H9 (cell line): ENCODE measurements around the gene WDR64. TPM values are rescaled to one million over a fixed set of nuclear protein-coding genes. Genes with fewer than 3 reads are reported as not detected.

Experiments
- DNase-seq: peaks from one replicate; pipeline ENCODE4 v3.0.0-alpha.2; 2017
- H2AFZ ChIP-seq: one replicate; pipeline ENCODE4 v1.6.1; 2013; ENCODE audit warnings: mild to moderate bottlenecking, low read length, control low read depth, moderate library complexity
- H2AK5ac ChIP-seq: 2 replicates; pipeline ENCODE4 v1.6.1; 2013; ENCODE audit warnings: low read length, control low read depth, mixed read lengths; ENCODE audit not compliant: insufficient read length
- H2BK120ac ChIP-seq: one replicate; pipeline ENCODE4 v1.6.1; 2013; ENCODE audit warnings: low read depth, mild to moderate bottlenecking, low read length, control low read depth, inconsistent platforms; ENCODE audit not compliant: poor library complexity, severe bottlenecking
- H2BK12ac ChIP-seq: 2 replicates; pipeline ENCODE4 v1.6.1; 2013; ENCODE audit warnings: low read length, control low read depth, mixed read lengths, low read depth; ENCODE audit not compliant: insufficient read length
- H2BK15ac ChIP-seq: 2 replicates; pipeline ENCODE4 v1.6.1; 2013; ENCODE audit warnings: low read depth, low read length, control low read depth
- H2BK20ac ChIP-seq: one replicate; pipeline ENCODE4 v1.6.1; 2013; ENCODE audit warnings: low read depth, mild to moderate bottlenecking, low read length, control low read depth, inconsistent platforms; ENCODE audit not compliant: poor library complexity, severe bottlenecking
- H2BK5ac ChIP-seq: 2 replicates; pipeline ENCODE4 v1.6.1; 2013; ENCODE audit warnings: low read length, control low read depth, mixed read lengths; ENCODE audit not compliant: insufficient read length
- H3K14ac ChIP-seq: 2 replicates; pipeline ENCODE4 v1.6.1; 2013; ENCODE audit warnings: low read length, control low read depth; ENCODE audit not compliant: insufficient read depth
- H3K18ac ChIP-seq: 2 replicates; pipeline ENCODE4 v1.6.1; 2013; ENCODE audit warnings: low read depth, mild to moderate bottlenecking, mixed read lengths, low read length, control low read depth; ENCODE audit not compliant: insufficient read length
- H3K23ac ChIP-seq: 2 replicates; pipeline ENCODE4 v1.6.1; 2013; ENCODE audit warnings: low read length, control low read depth, mixed read lengths, low read depth; ENCODE audit not compliant: insufficient read length
- H3K23me2 ChIP-seq: 2 replicates; pipeline ENCODE4 v1.6.1; 2013; ENCODE audit warnings: low read depth, mild to moderate bottlenecking, mixed read lengths, low read length, control low read depth; ENCODE audit not compliant: insufficient read length, poor library complexity, severe bottlenecking
- H3K27ac ChIP-seq: 2 replicates; pipeline ENCODE4 v1.5.1; 2013; ENCODE audit warnings: low read length, control low read depth, mixed read lengths, low read depth; ENCODE audit not compliant: insufficient read length
- H3K27me3 ChIP-seq: 2 replicates; pipeline ENCODE4 v1.6.1; 2013; ENCODE audit warnings: low read length, control low read depth, inconsistent platforms; ENCODE audit not compliant: insufficient read depth
- H3K4ac ChIP-seq: 2 replicates; pipeline ENCODE4 v1.6.1; 2013; ENCODE audit warnings: low read depth, mild to moderate bottlenecking, control low read depth, inconsistent platforms, low read length, moderate library complexity
- H3K4me1 ChIP-seq: 2 replicates; pipeline ENCODE4 v1.6.1; 2013; ENCODE audit warnings: low read length, control low read depth, inconsistent platforms; ENCODE audit not compliant: insufficient read depth
- H3K4me2 ChIP-seq: 2 replicates; pipeline ENCODE4 v1.6.1; 2013; ENCODE audit warnings: low read length, control low read depth, mixed read lengths; ENCODE audit not compliant: insufficient read length, insufficient read depth
- H3K56ac ChIP-seq: 2 replicates; pipeline ENCODE4 v1.6.1; 2013; ENCODE audit warnings: low read depth, mild to moderate bottlenecking, mixed read lengths, low read length, control low read depth; ENCODE audit not compliant: insufficient read length
- H3K79me1 ChIP-seq: 2 replicates; pipeline ENCODE4 v1.6.1; 2013; ENCODE audit warnings: low read depth, mild to moderate bottlenecking, moderate library complexity, low read length, control low read depth, inconsistent platforms; ENCODE audit not compliant: insufficient read depth, poor library complexity, severe bottlenecking
- H3K79me2 ChIP-seq: 2 replicates; pipeline ENCODE4 v1.6.1; 2013; ENCODE audit warnings: low read length, control low read depth, inconsistent platforms; ENCODE audit not compliant: insufficient read depth
- H3K9ac ChIP-seq: 2 replicates; pipeline ENCODE4 v1.6.1; 2013; ENCODE audit warnings: low read length, control low read depth, mixed read lengths; ENCODE audit not compliant: insufficient read length; ENCODE audit errors: extremely low read depth
- H3K9me3 ChIP-seq: one replicate; pipeline ENCODE4 v1.6.1; 2013; ENCODE audit warnings: low read depth, low read length, inconsistent platforms; ENCODE audit not compliant: control insufficient read depth
- H3T11ph ChIP-seq: one replicate; pipeline ENCODE4 v1.6.1; 2013; ENCODE audit warnings: mild to moderate bottlenecking, low read length, control low read depth, inconsistent platforms
- H4K20me1 ChIP-seq: one replicate; pipeline ENCODE4 v1.6.1; 2013; ENCODE audit not compliant: control insufficient read depth, insufficient read length, insufficient read depth
- H4K5ac ChIP-seq: 2 replicates; pipeline ENCODE4 v1.6.1; 2013; ENCODE audit warnings: low read depth, mild to moderate bottlenecking, mixed read lengths, low read length, control low read depth; ENCODE audit not compliant: insufficient read length
- H4K8ac ChIP-seq: replicated peaks from 2 replicates; pipeline ENCODE4 v1.6.1; 2013; ENCODE audit warnings: low read length, control low read depth, mixed read lengths, low read depth; ENCODE audit not compliant: insufficient read length
- H4K91ac ChIP-seq: 2 replicates; pipeline ENCODE4 v1.6.1; 2013; ENCODE audit warnings: low read depth, mild to moderate bottlenecking, moderate library complexity, mixed read lengths, low read length, control low read depth; ENCODE audit not compliant: insufficient read length
- H3K27ac Mint-ChIP-seq, 3 experiments: 2 replicates in 2 of 3; 3 replicates in 1 of 3; pipeline ENCODE4 v1.8.0; 2020 to 2021; ENCODE audit warnings: mixed read lengths in 3 of 3, mild to moderate bottlenecking in 1 of 3, moderate library complexity in 1 of 3
- H3K27me3 Mint-ChIP-seq: 2 replicates; pipeline ENCODE4 v1.8.0; 2021; ENCODE audit warnings: low read depth, mild to moderate bottlenecking, moderate library complexity, mixed read lengths
- H3K36me3 Mint-ChIP-seq, 3 experiments: 2 replicates in 2 of 3; 3 replicates in 1 of 3; pipeline ENCODE4 v1.8.0; 2020 to 2021; ENCODE audit warnings: low read depth in 3 of 3, mixed read lengths in 3 of 3; ENCODE audit not compliant: insufficient read depth in 1 of 3
- H3K4me1 Mint-ChIP-seq, 2 experiments: 2 replicates each; pipeline ENCODE4 v1.8.0; 2020; ENCODE audit warnings: mixed read lengths in 2 of 2
- H3K4me3 Mint-ChIP-seq, 2 experiments: 2 replicates in 1 of 2; 3 replicates in 1 of 2; pipeline ENCODE4 v1.8.0; 2020 to 2021; ENCODE audit warnings: mild to moderate bottlenecking in 2 of 2, mixed read lengths in 2 of 2, moderate library complexity in 1 of 2
- H3K9me3 Mint-ChIP-seq, 2 experiments: 2 replicates in 1 of 2; 3 replicates in 1 of 2; pipeline ENCODE4 v1.8.0; 2020; ENCODE audit warnings: mild to moderate bottlenecking in 2 of 2, mixed read lengths in 2 of 2, moderate library complexity in 1 of 2
- CTCF ChIP-seq: fragments of 200-600 bp; sonication (generic); conservative IDR thresholded peaks from 3 replicates; pipeline ENCODE4 v1.8.0; 2021; ENCODE audit warnings: antibody characterized with exemption, mild to moderate bottlenecking
- whole genome bisulfite sequencing: extraction: QIAGEN DNeasy Blood & Tissue Kit; methylation state at CpG from one replicate; pipeline ENCODE4 v1.1.7; 2013; ENCODE audit warnings: missing lambda C conversion rate, low lambda C conversion rate, mixed read lengths; ENCODE audit not compliant: insufficient read length; ENCODE audit errors: extremely low coverage; 5-methylcytosine and 5-hydroxymethylcytosine counted together
- total RNA-seq: library from RNA; stranded (reverse); gene quantifications from 2 replicates; pipeline ENCODE4 v1.2.1, GENCODE V29; 2021

Gene WDR64
- total RNA-seq, 1 experiment from 2014 or later: not detected

- Histone ChIP-seq H3K4me2 (peak overlapping the region; percentile 80), H2BK5ac (no peak overlapping the region), H3K4me1 (no peaks in the 10 kb centered on the region; the same call in 1 of the 2 replicates), H3K56ac (no peak overlapping the region), H4K91ac (no peak overlapping the region), H4K20me1 (no peaks in the 10 kb centered on the region), H4K8ac (no peak overlapping the region), H2AFZ (no peak overlapping the region), H3K79me1 (peaks cover 4% of the 10 kb centered on the region), H4K5ac (no peak overlapping the region), H3K4ac (no peak overlapping the region), H3K18ac (no peak overlapping the region), H3K27me3 (no peaks in the 10 kb centered on the region), H2BK15ac (no peak overlapping the region), H3K27ac (no peak overlapping the region), H3K23me2 (peaks cover 12% of the 10 kb centered on the region), H3T11ph (no peak overlapping the region), H2BK120ac (no peak overlapping the region), H2AK5ac (no peak overlapping the region), H3K9me3 (no peaks in the 10 kb centered on the region), H3K79me2 (peaks cover 5% of the 10 kb centered on the region; the same call in 1 of the 2 replicates), H3K9ac (peak overlapping the region; percentile 91), H2BK12ac (no peak overlapping the region), H2BK20ac (no peak overlapping the region), H3K23ac (no peak overlapping the region), H3K14ac (no peak overlapping the region)
- Mint-ChIP-seq H3K36me3 (peaks cover 29 to 45% (median 43%) of the 10 kb centered on the region in 3 experiments), H3K4me1 (peaks cover 19 to 20% of the 10 kb centered on the region in 2 experiments), H3K9me3 (no peaks in the 10 kb centered on the region), H3K27ac (no peak overlapping the region), H3K4me3 (peak overlapping the region; percentile 97 to 98), H3K27me3 (no peaks in the 10 kb centered on the region; the same call in 1 of the 2 replicates)
- no peak for TF ChIP-seq CTCF
- no peak for DNase-seq
- no CpG with 5 or more reads among the region's 6 CpGs for WGBS
Measured at GRCh38 chr1:241849345-241849695, 197.2 kb downstream of the WDR64 start.

Other genes with a start within 250 kb of the WDR64 start
- gene FH, start 132.5 kb upstream of the WDR64 start, total RNA-seq: 81.6 and 83.9 TPM in 2 replicates
- not detected in 2 replicates for gene KMO, start 119.9 kb upstream of the WDR64 start, total RNA-seq
- gene CHML, start 11.9 kb upstream of the WDR64 start, total RNA-seq: 43.7 and 45.7 TPM in 2 replicates
- gene OPN3, start 11.9 kb upstream of the WDR64 start, total RNA-seq: 8.6 and 10.0 TPM in 2 replicates
- gene EXO1, start 195.9 kb downstream of the WDR64 start, total RNA-seq: 43.2 and 43.7 TPM in 2 replicates